ENCODE data around the gene CDH11.

CDH11 gene

GRCh38 chr16:65116818-65117430 is 4.9 kb downstream of the CDH11 start:
- DNase-seq (ENCODE audit: low spot score), result no peak

GRCh38 chr16:65116216-65116615 is 5.6 kb downstream of the CDH11 start:
- no peak for DNase-seq (ENCODE audit: low spot score)

- no peak for DNase-seq (ENCODE audit: low spot score)
These were observed 7.3 kb downstream of the CDH11 start for GRCh38 chr16:65114527-65114926.

- DNase-seq (ENCODE audit: low spot score), result no peak
These were observed 8.4 kb downstream of the CDH11 start for GRCh38 chr16:65113441-65113840.

- DNase-seq (ENCODE audit: low spot score), result no peak
These were observed 10.6 kb downstream of the CDH11 start for GRCh38 chr16:65111306-65111705.

GRCh38 chr16:65106757-65107156 is 15.1 kb downstream of the CDH11 start:
- no peak for DNase-seq (ENCODE audit: low spot score)

- DNase-seq (ENCODE audit: low spot score), result no peak
These were observed 16.7 kb downstream of the CDH11 start for GRCh38 chr16:65105171-65105570.

- no peak for DNase-seq (ENCODE audit: low spot score)
These were observed 17.4 kb downstream of the CDH11 start for GRCh38 chr16:65104471-65104870.

- DNase-seq (ENCODE audit: low spot score), result no peak
These were observed 19.5 kb downstream of the CDH11 start for GRCh38 chr16:65102326-65102725.

GRCh38 chr16:65101009-65101408 is 20.9 kb downstream of the CDH11 start:
- no peak for DNase-seq (ENCODE audit: low spot score)

GRCh38 chr16:65099607-65100006 is 22.3 kb downstream of the CDH11 start:
- no peak for DNase-seq (ENCODE audit: low spot score)

GRCh38 chr16:65098916-65099315 is 22.9 kb downstream of the CDH11 start:
- no peak for DNase-seq (ENCODE audit: low spot score)

GRCh38 chr16:65097296-65097695 is 24.6 kb downstream of the CDH11 start:
- DNase-seq (ENCODE audit: low spot score), result no peak

- no peak for DNase-seq (ENCODE audit: low spot score)
These were observed 26.0 kb downstream of the CDH11 start for GRCh38 chr16:65095906-65096305.

- DNase-seq (ENCODE audit: low spot score), result no peak
These were observed 26.7 kb downstream of the CDH11 start for GRCh38 chr16:65095090-65095728.

GRCh38 chr16:65094009-65094408 is 27.9 kb downstream of the CDH11 start:
- DNase-seq (ENCODE audit: low spot score), result no peak

GRCh38 chr16:65083164-65083857 is 38.6 kb downstream of the CDH11 start:
- DNase-seq (ENCODE audit: low spot score), result no peak

GRCh38 chr16:65079549-65079948 is 42.3 kb downstream of the CDH11 start:
- DNase-seq (ENCODE audit: low spot score), result no peak

GRCh38 chr16:65077181-65077580 is 44.7 kb downstream of the CDH11 start:
- no peak for DNase-seq (ENCODE audit: low spot score)

GRCh38 chr16:65075877-65076276 is 46.0 kb downstream of the CDH11 start:
- DNase-seq (ENCODE audit: low spot score), result no peak

GRCh38 chr16:65071433-65072311 is 50.2 kb downstream of the CDH11 start:
- DNase-seq (ENCODE audit: low spot score), result no peak

GRCh38 chr16:65070831-65071432 is 50.9 kb downstream of the CDH11 start:
- DNase-seq (ENCODE audit: low spot score), result no peak
